ENCODE results near the gene MICALL1. TPM values are rescaled to one million over a fixed set of nuclear protein-coding genes. Genes with fewer than 3 reads are reported as not detected.

Gene MICALL1
- total RNA-seq, 4 donors from 2014 or later: 10.7 to 34.5 (median 20.4) TPM

- Histone ChIP-seq H3K4me1 (peaks cover 0 to 68% (median 21%) of the 10 kb centered on the region in 4 donors), H3K27me3 (no peaks in the 10 kb centered on the region), H3K27ac (peak overlapping the region; percentile 51 to 80 (median 66)), H3K36me3 (peaks cover 0 to 64% (median 5%) of the 10 kb centered on the region in 3 donors), H3K4me3 (no peak overlapping the region), H3K9me3 (no peaks in the 10 kb centered on the region)
- DNase-seq (ENCODE audit: low spot score in 2 of 2): no peak
- 50 to 54% methylated on average over 13 to 14 of the region's 14 CpGs for WGBS, 2 donors
- TF ChIP-seq CTCF (IDR thresholded peaks at IDR 0.05): no peak
- TF ChIP-seq EP300 (IDR thresholded peaks at IDR 0.05): no peak
- no peak for TF ChIP-seq POLR2A (IDR thresholded peaks at IDR 0.05)
Measured at GRCh38 chr22:37967637-37968451, 61.7 kb downstream of the MICALL1 start.

- H3K27me3 ChIP-seq: no peaks in the 10 kb centered on the region
- no peak for TF ChIP-seq POLR2A (IDR thresholded peaks at IDR 0.05)
- peak in 1 of 2 donors; percentile 75 for TF ChIP-seq EP300 (IDR thresholded peaks at IDR 0.05)
- H3K4me1 ChIP-seq: peaks cover 0 to 74% (median 22%) of the 10 kb centered on the region in 4 donors
- H3K9me3 ChIP-seq: no peaks in the 10 kb centered on the region
- no peak for DNase-seq (ENCODE audit: low spot score in 2 of 2)
- 57 to 63% methylated on average over 5 of the region's 5 CpGs for WGBS, 2 donors
- H3K27ac ChIP-seq: peak overlapping the region; percentile 51 to 80 (median 66)
- peaks cover 0 to 64% (median 5%) of the 10 kb centered on the region in 3 donors for H3K36me3 ChIP-seq
- H3K4me3 ChIP-seq: no peak overlapping the region
Measured at GRCh38 chr22:37968452-37969251, 62.6 kb downstream of the MICALL1 start.

- WGBS, 2 donors: 83 to 84% methylated on average over 4 of the region's 4 CpGs
- H3K4me1 ChIP-seq: peaks cover 0 to 76% (median 20%) of the 10 kb centered on the region in 4 donors
- DNase-seq (ENCODE audit: low spot score in 2 of 2): no peak
- H3K27ac ChIP-seq: peak overlapping the region in 1 of 4 donors; percentile 97
- TF ChIP-seq CTCF (IDR thresholded peaks at IDR 0.05) (no peak), EP300 (IDR thresholded peaks at IDR 0.05) (no peak), POLR2A (IDR thresholded peaks at IDR 0.05) (no peak)
- H3K9me3 ChIP-seq: no peaks in the 10 kb centered on the region
- peaks cover 0 to 80% (median 5%) of the 10 kb centered on the region in 3 donors for H3K36me3 ChIP-seq
- H3K27me3 ChIP-seq: no peaks in the 10 kb centered on the region
- no peak overlapping the region for H3K4me3 ChIP-seq
Measured at GRCh38 chr22:37970864-37971263, 64.8 kb downstream of the MICALL1 start.

GRCh38 chr22:37971475-37972434, 65.7 kb downstream of the MICALL1 start:
- Histone ChIP-seq H3K27ac (peak overlapping the region in 2 of 4 donors; percentile 72 to 97), H3K4me1 (peaks cover 0 to 75% (median 22%) of the 10 kb centered on the region in 4 donors), H3K36me3 (peaks cover 0 to 83% (median 5%) of the 10 kb centered on the region in 3 donors), H3K9me3 (no peaks in the 10 kb centered on the region), H3K27me3 (no peaks in the 10 kb centered on the region), H3K4me3 (no peak overlapping the region)
- TF ChIP-seq CTCF (IDR thresholded peaks at IDR 0.05) (no peak), POLR2A (IDR thresholded peaks at IDR 0.05) (no peak), EP300 (IDR thresholded peaks at IDR 0.05) (no peak)
- WGBS, 2 donors: 44 to 51% methylated on average over 7 of the region's 7 CpGs
- DNase-seq (ENCODE audit: low spot score in 2 of 2): no peak

GRCh38 chr22:37972527-37972926, 66.4 kb downstream of the MICALL1 start:
- 30 to 39% methylated on average over 3 of the region's 3 CpGs for WGBS, 2 donors
- peaks cover 0 to 73% (median 18%) of the 10 kb centered on the region in 4 donors for H3K4me1 ChIP-seq
- no peaks in the 10 kb centered on the region for H3K27me3 ChIP-seq
- TF ChIP-seq CTCF (IDR thresholded peaks at IDR 0.05) (no peak), POLR2A (IDR thresholded peaks at IDR 0.05) (peak in 1 of 2 donors; percentile 10), EP300 (IDR thresholded peaks at IDR 0.05) (peak in 1 of 2 donors; percentile 41)
- peak overlapping the region in 2 of 4 donors; percentile 37 to 97 for H3K27ac ChIP-seq
- DNase-seq (ENCODE audit: low spot score in 2 of 2): no peak
- H3K36me3 ChIP-seq: peaks cover 0 to 83% (median 4%) of the 10 kb centered on the region in 3 donors
- no peak overlapping the region for H3K4me3 ChIP-seq
- no peaks in the 10 kb centered on the region for H3K9me3 ChIP-seq
